A549 (cell line): Measurements from ENCODE around the gene PRKCG. TPM values are rescaled to one million over a fixed set of nuclear protein-coding genes. Genes with fewer than 3 reads are reported as not detected.

Source experiments
- ATAC-seq, 2 experiments: fragments of 200-7000 bp in 1 of 2; fragments of >200 bp in 1 of 2; cut with Nextera tagmentation in 1 of 2; cut with Tn5 transposase in 1 of 2; 3 replicates each; pipeline versions ENCODE4 v1.8.0 to v1.9.1; 2018 to 2020; ENCODE audit warnings: mild to moderate bottlenecking in 1 of 2, moderate library complexity in 1 of 2
- CTCF ChIA-PET: fragments of 300-600 bp; sonication (Branson Sonifier 250); formaldehyde crosslinking; extraction: SDS; loops from one replicate; lab custom pipeline; 2021; ENCODE audit warnings: antibody characterized with exemption, inconsistent platforms; lab: Yijun Ruan, JAX
- POLR2A ChIA-PET: fragments of 350-600 bp; formaldehyde crosslinking; extraction: SDS; loops from one replicate; lab custom pipeline; 2021; ENCODE audit warnings: antibody characterized with exemption, inconsistent platforms; lab: Yijun Ruan, JAX
- DNase-seq, 2 experiments: peaks; one replicate each; pipeline versions ENCODE4 v3.0.0 to v3.0.0-alpha.2; 2011 to 2016; ENCODE audit warnings: low read depth in 1 of 2, low spot score in 1 of 2
- FAIRE-seq: peaks from 2 replicates; lab custom pipeline; 2011; peaks lifted over from hg19 to GRCh38; lab: Jason Lieb, UNC
- H3K27ac ChIP-seq, 2 experiments: fragments of >200 bp; sonication (Bioruptor Twin); formaldehyde crosslinking; 3 replicates each; pipeline ENCODE4 v1.5.1; 2016 to 2017
- H3K4me1 ChIP-seq: fragments of >200 bp; sonication (Bioruptor Twin); formaldehyde crosslinking; 3 replicates; pipeline ENCODE4 v1.6.1; 2016
- H3K4me2 ChIP-seq: fragments of >200 bp; sonication (Bioruptor Twin); formaldehyde crosslinking; 3 replicates; pipeline ENCODE4 v1.6.1; 2016
- H3K4me3 ChIP-seq: fragments of >200 bp; sonication (Bioruptor Twin); formaldehyde crosslinking; 3 replicates; pipeline ENCODE4 v1.5.1; 2016
- H3K9me3 ChIP-seq: fragments of >200 bp; sonication (Bioruptor Twin); formaldehyde crosslinking; 3 replicates; pipeline ENCODE4 v1.6.1; 2016
- BCL3 ChIP-seq: fragments of >200 bp; sonication (Bioruptor Twin); formaldehyde crosslinking; IDR thresholded peaks from 3 replicates; pipeline ENCODE4 v1.6.1; 2016
- BHLHE40 ChIP-seq: IDR thresholded peaks from 2 replicates; pipeline ENCODE4 v1.6.1; 2012; ENCODE audit warnings: low read depth, low read length, inconsistent platforms
- EHF ChIP-seq: fragments of 250-450 bp; sonication (Bioruptor Pico); IDR thresholded peaks from 2 replicates; pipeline ENCODE4 v1.5.0; 2020; ENCODE audit warnings: mild to moderate bottlenecking
- FOSB ChIP-seq: fragments of 250-450 bp; sonication (Bioruptor Pico); IDR thresholded peaks from 2 replicates; pipeline ENCODE4 v1.5.0; 2020; ENCODE audit warnings: mild to moderate bottlenecking, moderate library complexity
- FOXS1 ChIP-seq: fragments of 250-450 bp; sonication (Bioruptor Pico); IDR thresholded peaks from 2 replicates; pipeline ENCODE4 v1.5.0; 2020; ENCODE audit warnings: mild to moderate bottlenecking, moderate library complexity
- HES2 ChIP-seq: fragments of >200 bp; sonication (Bioruptor Twin); formaldehyde crosslinking; IDR thresholded peaks from 2 replicates; pipeline ENCODE4 v1.6.1; 2016
- HOXA7 ChIP-seq: fragments of 250-450 bp; sonication (Bioruptor Pico); IDR thresholded peaks from 2 replicates; pipeline ENCODE4 v1.5.0; 2020; ENCODE audit warnings: mild to moderate bottlenecking, moderate library complexity
- HOXB13 ChIP-seq: fragments of 250-450 bp; sonication (Bioruptor Pico); IDR thresholded peaks from 2 replicates; pipeline ENCODE4 v1.5.0; 2020; ENCODE audit warnings: low read depth, mild to moderate bottlenecking, moderate library complexity
- MAFK ChIP-seq: fragments of 450-650 bp; IDR thresholded peaks from 2 replicates; pipeline ENCODE4 v1.6.1; 2014; ENCODE audit not compliant: partially characterized antibody
- NFE2L2 ChIP-seq: fragments of 150-350 bp; conservative IDR thresholded peaks from 2 replicates; pipeline ENCODE4 v1.6.1; 2014; ENCODE audit warnings: low read length
- NPAS2 ChIP-seq: fragments of 250-450 bp; sonication (Bioruptor Pico); IDR thresholded peaks from 2 replicates; pipeline ENCODE4 v1.8.0; 2022; ENCODE audit warnings: mild to moderate bottlenecking, moderate library complexity, borderline replicate concordance
- PHF8 ChIP-seq: fragments of 200-600 bp; sonication (generic); IDR thresholded peaks from 2 replicates; pipeline ENCODE4 v1.6.1; 2016; ENCODE audit warnings: low read depth, mild to moderate bottlenecking, antibody characterized with exemption, moderate library complexity, borderline replicate concordance
- SMC3 ChIP-seq: fragments of >200 bp; sonication (Bioruptor Twin); formaldehyde crosslinking; IDR thresholded peaks from 3 replicates; pipeline ENCODE4 v1.6.1; 2018; ENCODE audit warnings: inconsistent platforms
- ZC3H11A ChIP-seq: fragments of 450-650 bp; IDR thresholded peaks from 2 replicates; pipeline ENCODE4 v1.6.1; 2014; ENCODE audit warnings: antibody characterized with exemption, mild to moderate bottlenecking
- ZFP36 ChIP-seq: fragments of 450-650 bp; IDR thresholded peaks from 2 replicates; pipeline ENCODE4 v1.6.1; 2014; ENCODE audit warnings: borderline replicate concordance; ENCODE audit not compliant: partially characterized antibody
- ZSCAN20 ChIP-seq: fragments of 250-450 bp; sonication (Bioruptor Pico); IDR thresholded peaks from 2 replicates; pipeline ENCODE4 v1.8.0; 2022; ENCODE audit warnings: mild to moderate bottlenecking, moderate library complexity
- WGBS: methylation state at CpG from one replicate; pipeline ENCODE4 v1.1.6; 2017; ENCODE audit errors: missing lambda C conversion rate; 5-methylcytosine and 5-hydroxymethylcytosine counted together
- polyA plus RNA-seq, 4 experiments: library from polyadenylated mRNA; depleted of rRNA in 3 of 4; stranded (reverse); fragments of >200 nt; fragmentation: RNase III in 1 of 4; extraction: RNeasy Plus Mini Kit Qiagen cat#74134 plus additional on column Dnase treatment in 1 of 4; gene quantifications; 2 replicates in 3 of 4; 3 replicates in 1 of 4; pipeline ENCODE4 v1.2.3, GENCODE V29; 2011 to 2017
- TF ChIP-seq, protein P1 (sequence below): fragments of 200-600 bp; sonication (generic); IDR thresholded peaks from 2 replicates; pipeline ENCODE4 v1.6.1; 2016; ENCODE audit warnings: antibody characterized with exemption, mild to moderate bottlenecking, moderate library complexity
- TF ChIP-seq, protein P2 (sequence below): fragments of 450-650 bp; IDR thresholded peaks from 2 replicates; pipeline ENCODE4 v1.6.1; 2014; ENCODE audit warnings: antibody characterized with exemption

The PRKCG gene
- polyA plus RNA-seq, 2 of the 4 experiments (the other 2 are of a cell fraction) = 0.61 to 0.81 TPM

- TF ChIP-seq, protein P1, sequence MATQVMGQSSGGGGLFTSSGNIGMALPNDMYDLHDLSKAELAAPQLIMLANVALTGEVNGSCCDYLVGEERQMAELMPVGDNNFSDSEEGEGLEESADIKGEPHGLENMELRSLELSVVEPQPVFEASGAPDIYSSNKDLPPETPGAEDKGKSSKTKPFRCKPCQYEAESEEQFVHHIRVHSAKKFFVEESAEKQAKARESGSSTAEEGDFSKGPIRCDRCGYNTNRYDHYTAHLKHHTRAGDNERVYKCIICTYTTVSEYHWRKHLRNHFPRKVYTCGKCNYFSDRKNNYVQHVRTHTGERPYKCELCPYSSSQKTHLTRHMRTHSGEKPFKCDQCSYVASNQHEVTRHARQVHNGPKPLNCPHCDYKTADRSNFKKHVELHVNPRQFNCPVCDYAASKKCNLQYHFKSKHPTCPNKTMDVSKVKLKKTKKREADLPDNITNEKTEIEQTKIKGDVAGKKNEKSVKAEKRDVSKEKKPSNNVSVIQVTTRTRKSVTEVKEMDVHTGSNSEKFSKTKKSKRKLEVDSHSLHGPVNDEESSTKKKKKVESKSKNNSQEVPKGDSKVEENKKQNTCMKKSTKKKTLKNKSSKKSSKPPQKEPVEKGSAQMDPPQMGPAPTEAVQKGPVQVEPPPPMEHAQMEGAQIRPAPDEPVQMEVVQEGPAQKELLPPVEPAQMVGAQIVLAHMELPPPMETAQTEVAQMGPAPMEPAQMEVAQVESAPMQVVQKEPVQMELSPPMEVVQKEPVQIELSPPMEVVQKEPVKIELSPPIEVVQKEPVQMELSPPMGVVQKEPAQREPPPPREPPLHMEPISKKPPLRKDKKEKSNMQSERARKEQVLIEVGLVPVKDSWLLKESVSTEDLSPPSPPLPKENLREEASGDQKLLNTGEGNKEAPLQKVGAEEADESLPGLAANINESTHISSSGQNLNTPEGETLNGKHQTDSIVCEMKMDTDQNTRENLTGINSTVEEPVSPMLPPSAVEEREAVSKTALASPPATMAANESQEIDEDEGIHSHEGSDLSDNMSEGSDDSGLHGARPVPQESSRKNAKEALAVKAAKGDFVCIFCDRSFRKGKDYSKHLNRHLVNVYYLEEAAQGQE = no peak
- no peak for TF ChIP-seq BHLHE40
- no peak for TF ChIP-seq FOSB (CRISPR knock-in tag)
- TF ChIP-seq, protein P2, sequence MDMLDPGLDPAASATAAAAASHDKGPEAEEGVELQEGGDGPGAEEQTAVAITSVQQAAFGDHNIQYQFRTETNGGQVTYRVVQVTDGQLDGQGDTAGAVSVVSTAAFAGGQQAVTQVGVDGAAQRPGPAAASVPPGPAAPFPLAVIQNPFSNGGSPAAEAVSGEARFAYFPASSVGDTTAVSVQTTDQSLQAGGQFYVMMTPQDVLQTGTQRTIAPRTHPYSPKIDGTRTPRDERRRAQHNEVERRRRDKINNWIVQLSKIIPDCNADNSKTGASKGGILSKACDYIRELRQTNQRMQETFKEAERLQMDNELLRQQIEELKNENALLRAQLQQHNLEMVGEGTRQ = no peak
- TF ChIP-seq PHF8 = no peak
- TF ChIP-seq, all 56 proteins: peak for 0
Measured at GRCh38 chr19:53883231-53883661, 1.2 kb downstream of the PRKCG start (continued).

DNA sequence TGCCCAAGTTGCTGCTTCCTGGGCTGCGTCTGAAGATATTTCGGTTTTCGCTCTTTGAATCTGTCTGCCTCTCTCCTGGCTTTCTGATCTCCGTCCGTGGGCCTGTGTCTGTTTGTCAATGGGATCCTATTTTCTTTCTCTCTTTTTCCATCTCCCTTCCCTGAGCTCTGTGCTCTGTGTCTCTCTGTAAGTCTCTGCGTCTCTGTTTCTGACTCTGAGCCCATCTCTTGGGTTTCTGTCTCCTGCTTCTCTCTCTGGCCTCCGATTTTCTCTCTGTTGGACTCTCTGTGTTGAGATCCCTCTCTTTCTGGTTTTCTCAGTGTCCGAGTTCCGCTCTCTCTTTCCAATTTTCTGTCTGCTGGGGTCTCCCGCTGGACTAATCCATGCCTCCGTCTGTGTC is 1.7 kb downstream of the PRKCG start:
- ChIA-PET POLR2A (no interaction called here), CTCF (interaction anchor here (0.8 to 11.6 kb wide), 12 partner anchors 16 to 507 kb away, joined by 3 to 88 read pairs (median 8); partner anchors contain the start of gene MYADM)
- Histone ChIP-seq H3K9me3 (no peaks in the 10 kb centered on the region), H3K27ac (no peak overlapping the region), H3K4me1 (peaks cover 23% of the 10 kb centered on the region), H3K4me3 (no peak overlapping the region), H3K4me2 (no peak overlapping the region)
- 81% methylated on average over 11 of the region's 11 CpGs for WGBS
- no peak for TF ChIP-seq BCL3
- TF ChIP-seq, protein P1 = no peak
- no peak for TF ChIP-seq SMC3
- no peak for TF ChIP-seq MAFK
- TF ChIP-seq NFE2L2 = no peak
- TF ChIP-seq EHF (CRISPR knock-in tag) = no peak
- TF ChIP-seq FOXS1 (CRISPR knock-in tag) = no peak
- TF ChIP-seq, protein P2 = no peak
- TF ChIP-seq HES2 = no peak
- TF ChIP-seq FOSB (CRISPR knock-in tag) = no peak
- TF ChIP-seq HOXB13 (CRISPR knock-in tag) = no peak
- no peak for TF ChIP-seq HOXA7 (CRISPR knock-in tag)
- TF ChIP-seq ZC3H11A = no peak
- no peak for TF ChIP-seq ZSCAN20 (CRISPR knock-in tag)
- TF ChIP-seq NPAS2 (CRISPR knock-in tag) = no peak
- TF ChIP-seq ZFP36 = no peak
- DNase-seq (no peak), FAIRE-seq (no peak), ATAC-seq (no peak)
